GM12878 (cell line): ENCODE measurements around the gene EBLN1. TPM values are rescaled to one million over a fixed set of nuclear protein-coding genes. Genes with fewer than 3 reads are reported as not detected.

ENCODE experiments used
- ATAC-seq: fragments of 200-7000 bp; cut with Tn5 transposase; 3 replicates; pipeline ENCODE4 v1.9.1; 2020; ENCODE audit warnings: mild to moderate bottlenecking, moderate library complexity
- BruUV-seq: library from RNA; stranded (reverse); fragments of 400-500 nt; replicated peaks from 2 replicates; lab custom pipeline; 2021; lab: Mats Ljungman, UMichigan
- CTCF ChIA-PET: fragments of 300-600 bp; sonication (Branson Sonifier 250); formaldehyde crosslinking; extraction: SDS; loops from one replicate; lab custom pipeline; 2021; ENCODE audit warnings: inconsistent platforms; lab: Yijun Ruan, JAX
- POLR2A ChIA-PET: fragments of 350-600 bp; formaldehyde crosslinking; extraction: SDS; loops from one replicate; lab custom pipeline; 2021; ENCODE audit warnings: inconsistent platforms; lab: Charles Lee
- RAD21 ChIA-PET: fragments of 300-600 bp; sonication (Branson Sonifier 250); formaldehyde crosslinking; loops from one replicate; lab custom pipeline; 2023; ENCODE audit warnings: antibody characterized with exemption; ENCODE audit not compliant: unreplicated experiment; lab: Charles Lee
- SMC1A ChIA-PET: fragments of 300-600 bp; sonication (Branson Sonifier 250); formaldehyde crosslinking; loops from one replicate; lab custom pipeline; 2023; ENCODE audit not compliant: unreplicated experiment, uncharacterized antibody; lab: Charles Lee
- DNase-seq: peaks from one replicate; pipeline ENCODE4 v3.0.0-alpha.2; 2011; ENCODE audit warnings: low read depth, low spot score
- FAIRE-seq: peaks from 3 replicates; lab custom pipeline; 2011; peaks lifted over from hg19 to GRCh38; lab: Jason Lieb, UNC
- H2AFZ ChIP-seq: 2 replicates; pipeline ENCODE4 v1.6.0; 2011; ENCODE audit warnings: low read depth, low read length, control low read depth; ENCODE audit not compliant: control insufficient read depth
- H3K27ac ChIP-seq: 2 replicates; pipeline ENCODE4 v1.5.1; 2011; ENCODE audit warnings: control low read depth; ENCODE audit not compliant: control insufficient read depth, insufficient read depth
- H3K27me3 ChIP-seq, 2 experiments: replicated peaks in 1 of 2; 2 replicates each; pipeline versions ENCODE4 v1.6.0 to v1.6.1; 2011; ENCODE audit warnings: low read length in 1 of 2; ENCODE audit not compliant: control insufficient read depth in 2 of 2, insufficient read depth in 2 of 2
- H3K36me3 ChIP-seq, 2 experiments: 2 replicates each; pipeline ENCODE4 v1.5.1; 2011; ENCODE audit warnings: low read length in 1 of 2; ENCODE audit not compliant: control insufficient read depth in 2 of 2, insufficient read depth in 2 of 2
- H3K4me1 ChIP-seq: 2 replicates; pipeline ENCODE4 v1.6.1; 2011; ENCODE audit warnings: mild to moderate bottlenecking, low read length, moderate library complexity, mixed read lengths; ENCODE audit not compliant: control insufficient read depth, insufficient read depth
- H3K4me2 ChIP-seq: 2 replicates; pipeline ENCODE4 v1.6.0; 2011; ENCODE audit warnings: control low read depth; ENCODE audit not compliant: control insufficient read depth, insufficient read depth
- H3K4me3 ChIP-seq: fragments of 200-600 bp; sonication (generic); 2 replicates; pipeline ENCODE4 v1.5.1; 2016
- H3K79me2 ChIP-seq: 2 replicates; pipeline ENCODE4 v1.6.0; 2011; ENCODE audit warnings: low read length; ENCODE audit not compliant: control insufficient read depth, insufficient read depth
- H3K9ac ChIP-seq: 2 replicates; pipeline ENCODE4 v1.8.0; 2011; ENCODE audit warnings: low read length, control low read depth, mixed read lengths; ENCODE audit not compliant: control insufficient read depth, insufficient read depth
- H3K9me3 ChIP-seq: replicated peaks from 3 replicates; pipeline ENCODE4 v1.5.1; 2011; ENCODE audit warnings: mild to moderate bottlenecking, low read length; ENCODE audit not compliant: control insufficient read depth, insufficient read depth
- H4K20me1 ChIP-seq: 2 replicates; pipeline ENCODE4 v1.6.0; 2011; ENCODE audit not compliant: control insufficient read depth, insufficient read depth
- ASH2L ChIP-seq: fragments of 300-600, 200-600 bp; sonication (generic); IDR thresholded peaks from 2 replicates; pipeline ENCODE4 v1.6.1; 2017; ENCODE audit warnings: low read depth, mild to moderate bottlenecking, borderline replicate concordance
- ATF7 ChIP-seq: fragments of 450-650 bp; IDR thresholded peaks from 2 replicates; pipeline ENCODE4 v1.6.1; 2016; ENCODE audit warnings: low read depth, mild to moderate bottlenecking
- BCL11A ChIP-seq: IDR thresholded peaks from 2 replicates; pipeline ENCODE4 v1.6.1; 2011; ENCODE audit warnings: low read depth, low read length
- BHLHE40 ChIP-seq, 2 experiments: fragments of 450-650 bp in 1 of 2; IDR thresholded peaks; 2 replicates each; pipeline ENCODE4 v1.6.1; 2011 to 2017; ENCODE audit warnings: low read depth in 2 of 2, borderline replicate concordance in 1 of 2, improper control_type of control experiment in 1 of 2, low read length in 1 of 2, mild to moderate bottlenecking in 1 of 2
- CBX5 ChIP-seq: sonication (generic); IDR thresholded peaks from 2 replicates; pipeline ENCODE4 v1.6.1; 2016; ENCODE audit warnings: low read depth, moderate library complexity, mild to moderate bottlenecking, inconsistent platforms
- CHD2 ChIP-seq: IDR thresholded peaks from 2 replicates; pipeline ENCODE4 v1.6.1; 2011; ENCODE audit warnings: low read depth, low read length, improper control_type of control experiment, borderline replicate concordance
- CHD4 ChIP-seq: fragments of 200-600 bp; sonication (generic); IDR thresholded peaks from 2 replicates; pipeline ENCODE4 v1.6.1; 2016; ENCODE audit warnings: mild to moderate bottlenecking
- E2F8 ChIP-seq: fragments of 450-650 bp; IDR thresholded peaks from 2 replicates; pipeline ENCODE4 v1.6.1; 2018; ENCODE audit warnings: mild to moderate bottlenecking, low read depth, moderate library complexity; ENCODE audit not compliant: partially characterized antibody
- EP300 ChIP-seq, 2 experiments: fragments of 150-350 bp in 1 of 2; IDR thresholded peaks; 2 replicates each; pipeline ENCODE4 v1.6.1; 2011 to 2012; ENCODE audit warnings: low read depth in 2 of 2, low read length in 2 of 2, borderline replicate concordance in 1 of 2, improper control_type of control experiment in 1 of 2, inconsistent platforms in 1 of 2; ENCODE audit not compliant: control insufficient read depth in 1 of 2
- ETV6 ChIP-seq, 2 experiments: fragments of 450-650 bp in 1 of 2; IDR thresholded peaks in 1 of 2; conservative IDR thresholded peaks in 1 of 2; 2 replicates each; pipeline ENCODE4 v1.6.1; 2014; ENCODE audit warnings: antibody characterized with exemption in 1 of 2, borderline replicate concordance in 1 of 2, low read depth in 1 of 2, mild to moderate bottlenecking in 1 of 2, moderate library complexity in 1 of 2
- NBN ChIP-seq: fragments of 450-650 bp; IDR thresholded peaks from 2 replicates; pipeline ENCODE4 v1.6.1; 2016
- POU2F2 ChIP-seq: IDR thresholded peaks from 3 replicates; pipeline ENCODE4 v1.6.1; 2011; ENCODE audit warnings: low read depth, mild to moderate bottlenecking, low read length, borderline replicate concordance
- RAD21 ChIP-seq: IDR thresholded peaks from 2 replicates; pipeline ENCODE4 v1.6.1; 2011; ENCODE audit warnings: mild to moderate bottlenecking, low read depth, low read length, moderate library complexity; ENCODE audit not compliant: insufficient read depth
- SMARCA5 ChIP-seq: fragments of 450-650 bp; IDR thresholded peaks from 2 replicates; pipeline ENCODE4 v1.6.1; 2017; ENCODE audit warnings: mild to moderate bottlenecking
- SREBF2 ChIP-seq: IDR thresholded peaks from 2 replicates; pipeline ENCODE4 v1.6.1; 2012; ENCODE audit warnings: mild to moderate bottlenecking, low read length
- STAT1 ChIP-seq: fragments of 450-650 bp; conservative IDR thresholded peaks from 2 replicates; pipeline ENCODE4 v1.6.1; 2014; ENCODE audit warnings: antibody characterized with exemption, mild to moderate bottlenecking
- TARDBP ChIP-seq: IDR thresholded peaks from 2 replicates; pipeline ENCODE4 v1.6.1; 2016; ENCODE audit warnings: borderline replicate concordance
- ZNF207 ChIP-seq: fragments of 450-650 bp; IDR thresholded peaks from 2 replicates; pipeline ENCODE4 v1.6.1; 2014; ENCODE audit warnings: antibody characterized with exemption, mild to moderate bottlenecking, borderline replicate concordance
- ZNF217 ChIP-seq: fragments of 450-650 bp; IDR thresholded peaks from 2 replicates; pipeline ENCODE4 v1.6.1; 2017; ENCODE audit warnings: antibody characterized with exemption, mild to moderate bottlenecking
- ZNF24 ChIP-seq: fragments of 450-650 bp; IDR thresholded peaks from 2 replicates; pipeline ENCODE4 v1.6.1; 2017; ENCODE audit warnings: antibody characterized with exemption, mild to moderate bottlenecking
- ZNF622 ChIP-seq: fragments of 450-650 bp; IDR thresholded peaks from 2 replicates; pipeline ENCODE4 v1.6.1; 2017; ENCODE audit warnings: mild to moderate bottlenecking, inconsistent platforms
- WGBS: methylation state at CpG from one replicate; pipeline ENCODE4 v1.1.6; 2016; ENCODE audit warnings: low lambda C conversion rate; ENCODE audit not compliant: insufficient replicate concordance, insufficient coverage; ENCODE audit errors: missing lambda C conversion rate; 5-methylcytosine and 5-hydroxymethylcytosine counted together
- in situ Hi-C: fragments of 300-500 bp; cut with MboI; formaldehyde crosslinking; loops from 9 replicates; pipeline ENCODE4 v1.14.3; 2018; ENCODE audit warnings: mixed read lengths
- intact Hi-C: fragments of 100-400 bp; cut with micrococcal nuclease; formaldehyde crosslinking; loops from one replicate; pipeline ENCODE4 v1.14.2; 2022; ENCODE audit not compliant: unreplicated experiment
- polyA plus RNA-seq, 11 experiments: library from polyadenylated mRNA; depleted of rRNA in 4 of 11; unstranded in 6 of 11; stranded (reverse) in 5 of 11; fragments of >200 nt; fragmentation: Nextera tagmentation in 4 of 11; fragmentation: Illumina TruSeq in 1 of 11; extraction: Ambion mirVana in 4 of 11; extraction: Trizol in 1 of 11; gene quantifications; 1 replicate in 1 of 11; 2 replicates in 10 of 11; pipeline versions ENCODE4 v1.2.1 to v1.2.3, GENCODE V29; 2011 to 2016; ENCODE audit warnings: inconsistent platforms in 2 of 11, missing spikeins in 2 of 11, low read depth in 1 of 11
- total RNA-seq, 4 experiments: library from RNA; depleted of rRNA in 3 of 4; stranded (reverse); fragments of >200 nt in 3 of 4; fragmentation: Illumina TruSeq in 1 of 4; extraction: Trizol in 1 of 4; gene quantifications; 2 replicates each; pipeline versions ENCODE4 v1.2.1 to v1.2.3, GENCODE V29; 2013 to 2021

EBLN1 gene
- total and polyA plus RNA-seq, 10 of the 15 experiments (the other 5 are each of a cell fraction or from before 2014, with no cell fraction given) = not detected

DNA sequence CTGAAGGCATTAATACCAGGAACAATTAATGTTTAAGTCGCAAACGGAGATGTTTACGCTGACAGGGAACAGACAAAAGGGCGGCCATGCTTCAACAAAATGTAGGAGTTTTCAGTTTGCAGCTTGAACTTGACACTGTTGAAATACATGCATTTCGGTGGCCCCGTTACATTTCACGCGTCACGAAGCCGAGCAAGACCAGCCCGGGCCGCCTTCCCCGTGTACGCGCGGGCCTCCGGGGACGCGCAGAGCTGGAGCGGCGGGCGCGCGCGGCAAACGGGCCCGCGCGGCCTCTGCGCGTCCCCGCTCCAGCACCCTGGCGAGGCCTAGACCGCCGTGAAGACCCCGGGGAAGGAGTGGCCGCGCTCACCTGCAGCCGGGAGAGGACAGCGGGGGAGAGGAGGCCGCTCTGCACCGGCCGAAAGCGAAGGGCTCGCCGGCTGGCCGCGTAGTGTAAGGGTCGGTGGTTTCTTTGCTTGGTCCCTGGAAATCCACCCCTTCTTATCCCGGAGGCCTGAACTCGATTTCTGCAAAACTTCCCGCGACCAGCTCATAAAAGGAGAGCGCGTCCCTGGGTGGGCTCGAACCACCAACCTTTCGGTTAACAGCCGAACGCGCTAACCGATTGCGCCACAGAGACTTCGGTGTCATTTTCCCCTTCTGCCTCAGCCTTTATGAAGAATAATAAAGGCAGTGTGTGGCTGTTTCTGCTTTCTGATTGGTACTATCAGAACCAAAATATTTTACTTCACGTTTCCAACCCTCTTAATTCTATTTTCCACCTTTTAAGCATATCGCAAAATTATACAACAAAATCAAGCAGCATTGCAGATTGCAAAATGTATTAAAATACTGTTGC lies 11.4 kb upstream of the EBLN1 start:
- Histone ChIP-seq H3K9me3 (no peaks in the 10 kb centered on the region), H2AFZ (peak overlapping the region; percentile 90), H4K20me1 (no peaks in the 10 kb centered on the region), H3K27ac (peak overlapping the region; percentile 24; the same call in 1 of the 2 replicates), H3K9ac (peak overlapping the region; percentile 73), H3K36me3 (no peaks in the 10 kb centered on the region), H3K4me3 (peak overlapping the region; percentile 68), H3K4me1 (peaks cover 7% of the 10 kb centered on the region; the same call in 1 of the 2 replicates), H3K27me3 (no peaks in the 10 kb centered on the region; a peak in 1 of 4 replicates), H3K4me2 (peak overlapping the region; percentile 77), H3K79me2 (no peaks in the 10 kb centered on the region)
- no TSS peak for BruUV-seq
- FAIRE-seq (no peak), DNase-seq (peak; percentile 83), ATAC-seq (peak; percentile 89)
- ChIA-PET POLR2A (interaction anchor here (1.3 to 2.6 kb wide), 2 partner anchors 87 to 141 kb away, joined by 3 to 11 read pairs; partner anchors contain the start of gene COMMD3), CTCF (interaction anchor here (0.9 to 2.5 kb wide), 3 partner anchors 236 to 238 kb away, joined by 3 to 8 read pairs (median 3); no protein-coding TSS in a partner anchor), SMC1A (interaction anchor here (0.6 to 2.3 kb wide), 7 partner anchors 42 to 238 kb away, joined by 3 to 9 read pairs (median 3); partner anchors contain the start of gene COMMD3), RAD21 (interaction anchor here (0.9 to 1.9 kb wide), 4 partner anchors 83 to 760 kb away, joined by 3 to 13 read pairs (median 4); partner anchors contain the start of gene COMMD3)
- in situ Hi-C loops = no loop called here
- WGBS = under 1% methylated on average over 64 of the region's 65 CpGs
- intact Hi-C loops = loop anchor here (2.0 to 5.0 kb wide), 2 partner anchors 88 to 227 kb away; partner anchors contain the start of genes COMMD3 and DNAJC1
- TF ChIP-seq ZNF622 (no peak), RAD21 (no peak), ZNF207 (peak; percentile 71; the same call in 1 of the 2 replicates), EP300 (IDR thresholded peaks at IDR 0.05; ENCODE audit: borderline replicate concordance in 1 of 2, control insufficient read depth in 1 of 2, low read depth in 2 of 2, low read length in 2 of 2) (peak in 1 of 2 experiments; percentile 72; a peak in 2 of 4 replicates), ATF7 (peak; percentile 64; the same call in 1 of the 2 replicates), E2F8 (no peak), ETV6 (conservative IDR thresholded peaks at IDR 0.05 in 1 of 2, IDR thresholded peaks at IDR 0.05 in 1 of 2; ENCODE audit: borderline replicate concordance in 1 of 2, low read depth in 1 of 2) (no peak), STAT1 (0 out of 2 replicates have a peak, but pooled peaks have one; percentile 80), NBN (peak; percentile 86), BCL11A (0 out of 2 replicates have a peak, but pooled peaks have one; percentile 6), BHLHE40 (IDR thresholded peaks at IDR 0.05; ENCODE audit: borderline replicate concordance in 1 of 2, low read depth in 2 of 2, low read length in 1 of 2) (peak in 1 of 2 experiments; percentile 27; a peak in 1 of 4 replicates), SREBF2 (peak; percentile 97), CBX5 (peak; percentile 70), TARDBP (peak; percentile 97), ZNF24 (peak; percentile 100), ZNF217 (peak; percentile 90), POU2F2 (no peak), CHD2 (no peak), ASH2L (0 out of 2 replicates have a peak, but pooled peaks have one; percentile 93), CHD4 (no peak), SMARCA5 (peak; percentile 93; the same call in 1 of the 2 replicates)
